ENCODE measurements around the gene ZNF217. TPM values are rescaled to one million over a fixed set of nuclear protein-coding genes. Genes with fewer than 3 reads are reported as not detected.

Gene ZNF217
- total RNA-seq, 1 donor from 2014 or later: 57.9 TPM

DNA sequence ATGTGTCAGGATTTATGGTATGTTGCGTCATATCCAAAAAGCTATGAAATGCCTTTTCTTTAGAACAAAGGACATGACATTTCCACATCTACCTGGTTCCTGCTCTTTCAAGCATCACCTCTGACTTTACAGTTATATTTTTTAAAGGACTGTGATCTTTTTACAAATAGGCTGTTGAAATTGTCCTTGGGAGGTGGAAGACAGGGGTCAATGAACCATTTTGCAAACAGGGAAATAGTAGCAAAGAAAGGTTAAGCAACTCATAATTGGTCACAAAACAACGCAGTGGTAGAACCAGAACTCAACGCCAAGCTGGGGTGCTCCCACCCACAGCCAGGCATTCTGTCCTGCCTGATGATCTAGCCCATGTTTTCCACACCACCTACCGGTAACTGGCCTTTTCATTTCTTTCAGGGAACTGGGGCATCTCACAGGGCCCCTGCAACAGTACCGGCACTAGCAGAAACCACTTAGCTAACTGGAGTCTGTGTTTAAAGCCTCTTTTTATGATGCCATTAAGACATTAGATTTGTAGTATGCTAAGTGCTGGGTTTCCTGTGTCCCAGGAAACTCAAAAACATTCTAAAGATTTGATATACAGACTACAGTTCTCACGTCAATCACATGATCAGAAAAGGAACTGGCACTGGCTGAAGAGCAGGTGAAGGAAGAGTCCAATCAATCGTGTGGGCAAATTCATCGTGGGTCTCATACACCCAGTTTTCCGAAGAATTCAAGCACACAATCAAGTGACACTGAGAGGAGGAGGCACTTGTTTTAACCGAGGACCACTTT is 13.9 kb downstream of the ZNF217 start:
- TF ChIP-seq, protein P1, sequence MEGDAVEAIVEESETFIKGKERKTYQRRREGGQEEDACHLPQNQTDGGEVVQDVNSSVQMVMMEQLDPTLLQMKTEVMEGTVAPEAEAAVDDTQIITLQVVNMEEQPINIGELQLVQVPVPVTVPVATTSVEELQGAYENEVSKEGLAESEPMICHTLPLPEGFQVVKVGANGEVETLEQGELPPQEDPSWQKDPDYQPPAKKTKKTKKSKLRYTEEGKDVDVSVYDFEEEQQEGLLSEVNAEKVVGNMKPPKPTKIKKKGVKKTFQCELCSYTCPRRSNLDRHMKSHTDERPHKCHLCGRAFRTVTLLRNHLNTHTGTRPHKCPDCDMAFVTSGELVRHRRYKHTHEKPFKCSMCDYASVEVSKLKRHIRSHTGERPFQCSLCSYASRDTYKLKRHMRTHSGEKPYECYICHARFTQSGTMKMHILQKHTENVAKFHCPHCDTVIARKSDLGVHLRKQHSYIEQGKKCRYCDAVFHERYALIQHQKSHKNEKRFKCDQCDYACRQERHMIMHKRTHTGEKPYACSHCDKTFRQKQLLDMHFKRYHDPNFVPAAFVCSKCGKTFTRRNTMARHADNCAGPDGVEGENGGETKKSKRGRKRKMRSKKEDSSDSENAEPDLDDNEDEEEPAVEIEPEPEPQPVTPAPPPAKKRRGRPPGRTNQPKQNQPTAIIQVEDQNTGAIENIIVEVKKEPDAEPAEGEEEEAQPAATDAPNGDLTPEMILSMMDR (IDR thresholded peaks at IDR 0.05; ENCODE audit: insufficient read depth, low read depth, low read length): no peak
- no peak for TF ChIP-seq EZH2 (IDR thresholded peaks at IDR 0.05; ENCODE audit: insufficient read depth, low read length)
- peaks cover 49% of the 10 kb centered on the region for H3K36me3 ChIP-seq (ENCODE audit: insufficient read depth, low read length)
- Mint-ChIP-seq H3K4me1 (ENCODE audit: low read depth, unreplicated experiment) (peaks cover 37% of the 10 kb centered on the region), H3K9me3 (ENCODE audit: unreplicated experiment) (no peaks in the 10 kb centered on the region), H3K36me3 (ENCODE audit: low read depth, unreplicated experiment) (peaks cover 15% of the 10 kb centered on the region), H3K27ac (ENCODE audit: unreplicated experiment) (peak overlapping the region; percentile 41), H3K4me3 (ENCODE audit: unreplicated experiment) (peak overlapping the region; percentile 13), H3K27me3 (ENCODE audit: low read depth, unreplicated experiment) (no peaks in the 10 kb centered on the region)
- H3K27me3 ChIP-seq (ENCODE audit: insufficient read depth, low read length): no peaks in the 10 kb centered on the region
- H2AFZ ChIP-seq (ENCODE audit: low read depth, low read length): no peak overlapping the region
- DNase-seq (ENCODE audit: low read depth) (peak; percentile 66), FAIRE-seq (no peak)
- peak overlapping the region; percentile 71 for H3K9ac ChIP-seq (ENCODE audit: low read length)
- H3K4me1 ChIP-seq (ENCODE audit: insufficient read depth, low read length): peaks cover 31% of the 10 kb centered on the region
- peaks cover 97% of the 10 kb centered on the region for H3K79me2 ChIP-seq (ENCODE audit: insufficient read depth, low read length)
- H3K4me2 ChIP-seq (ENCODE audit: low read length): peak overlapping the region; percentile 67
- peak overlapping the region; percentile 71 for H3K27ac ChIP-seq (ENCODE audit: low read depth, low read length)
- no peaks in the 10 kb centered on the region for H3K9me3 ChIP-seq (ENCODE audit: insufficient read depth, low read depth, low read length)
- H4K20me1 ChIP-seq (ENCODE audit: insufficient read depth, low read length): peaks cover 61% of the 10 kb centered on the region
- H3K4me3 ChIP-seq (ENCODE audit: insufficient read depth, low read depth, low read length): no peak overlapping the region

DNA sequence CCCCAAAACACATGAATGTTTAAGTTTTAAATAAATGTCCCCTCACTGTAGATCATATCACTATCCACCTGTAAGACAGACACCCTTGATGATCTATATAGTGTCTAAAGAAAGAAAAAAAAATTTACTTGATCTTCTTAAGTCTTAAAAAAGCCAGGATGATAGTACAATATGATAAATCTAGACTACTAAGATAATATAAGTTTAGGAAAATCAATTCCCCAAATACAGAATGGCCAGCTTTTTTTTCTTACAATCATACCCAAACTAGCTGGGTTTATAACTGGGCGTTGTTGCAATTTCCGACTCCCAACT is 14.4 kb downstream of the ZNF217 start:
- H3K27ac ChIP-seq (ENCODE audit: low read depth, low read length): peak overlapping the region; percentile 71
- Mint-ChIP-seq H3K27me3 (ENCODE audit: low read depth, unreplicated experiment) (no peaks in the 10 kb centered on the region), H3K27ac (ENCODE audit: unreplicated experiment) (peak overlapping the region; percentile 66), H3K4me3 (ENCODE audit: unreplicated experiment) (peak overlapping the region; percentile 57), H3K9me3 (ENCODE audit: unreplicated experiment) (no peaks in the 10 kb centered on the region), H3K4me1 (ENCODE audit: low read depth, unreplicated experiment) (peaks cover 34% of the 10 kb centered on the region), H3K36me3 (ENCODE audit: low read depth, unreplicated experiment) (peaks cover 16% of the 10 kb centered on the region)
- peaks cover 97% of the 10 kb centered on the region for H3K79me2 ChIP-seq (ENCODE audit: insufficient read depth, low read length)
- no peak overlapping the region for H2AFZ ChIP-seq (ENCODE audit: low read depth, low read length)
- FAIRE-seq (no peak), DNase-seq (ENCODE audit: low read depth) (no peak)
- peaks cover 50% of the 10 kb centered on the region for H3K36me3 ChIP-seq (ENCODE audit: insufficient read depth, low read length)
- peaks cover 66% of the 10 kb centered on the region for H4K20me1 ChIP-seq (ENCODE audit: insufficient read depth, low read length)
- H3K27me3 ChIP-seq (ENCODE audit: insufficient read depth, low read length): no peaks in the 10 kb centered on the region
- H3K4me3 ChIP-seq (ENCODE audit: insufficient read depth, low read depth, low read length): peak overlapping the region; percentile 11
- no peak for TF ChIP-seq EZH2 (IDR thresholded peaks at IDR 0.05; ENCODE audit: insufficient read depth, low read length)
- TF ChIP-seq, protein P1 (IDR thresholded peaks at IDR 0.05; ENCODE audit: insufficient read depth, low read depth, low read length): no peak
- no peaks in the 10 kb centered on the region for H3K9me3 ChIP-seq (ENCODE audit: insufficient read depth, low read depth, low read length)
- H3K9ac ChIP-seq (ENCODE audit: low read length): peak overlapping the region; percentile 71
- H3K4me2 ChIP-seq (ENCODE audit: low read length): peak overlapping the region; percentile 67
- peaks cover 31% of the 10 kb centered on the region for H3K4me1 ChIP-seq (ENCODE audit: insufficient read depth, low read length)

Measured in astrocyte (in vitro differentiated cells and primary cell).